ENCODE results near the gene ATG2B.

- TF ChIP-seq, protein P1, sequence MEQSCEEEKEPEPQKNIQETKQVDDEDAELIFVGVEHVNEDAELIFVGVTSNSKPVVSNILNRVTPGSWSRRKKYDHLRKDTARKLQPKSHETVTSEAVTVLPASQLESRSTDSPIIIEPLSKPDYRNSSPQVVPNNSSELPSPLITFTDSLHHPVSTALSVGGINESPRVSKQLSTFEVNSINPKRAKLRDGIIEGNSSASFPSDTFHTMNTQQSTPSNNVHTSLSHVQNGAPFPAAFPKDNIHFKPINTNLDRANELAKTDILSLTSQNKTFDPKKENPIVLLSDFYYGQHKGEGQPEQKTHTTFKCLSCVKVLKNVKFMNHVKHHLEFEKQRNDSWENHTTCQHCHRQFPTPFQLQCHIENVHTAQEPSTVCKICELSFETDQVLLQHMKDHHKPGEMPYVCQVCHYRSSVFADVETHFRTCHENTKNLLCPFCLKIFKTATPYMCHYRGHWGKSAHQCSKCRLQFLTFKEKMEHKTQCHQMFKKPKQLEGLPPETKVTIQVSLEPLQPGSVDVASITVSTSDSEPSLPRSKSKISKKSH (CRISPR knock-in tag; IDR thresholded peaks at IDR 0.05) = no peak
- TF ChIP-seq, protein P2, sequence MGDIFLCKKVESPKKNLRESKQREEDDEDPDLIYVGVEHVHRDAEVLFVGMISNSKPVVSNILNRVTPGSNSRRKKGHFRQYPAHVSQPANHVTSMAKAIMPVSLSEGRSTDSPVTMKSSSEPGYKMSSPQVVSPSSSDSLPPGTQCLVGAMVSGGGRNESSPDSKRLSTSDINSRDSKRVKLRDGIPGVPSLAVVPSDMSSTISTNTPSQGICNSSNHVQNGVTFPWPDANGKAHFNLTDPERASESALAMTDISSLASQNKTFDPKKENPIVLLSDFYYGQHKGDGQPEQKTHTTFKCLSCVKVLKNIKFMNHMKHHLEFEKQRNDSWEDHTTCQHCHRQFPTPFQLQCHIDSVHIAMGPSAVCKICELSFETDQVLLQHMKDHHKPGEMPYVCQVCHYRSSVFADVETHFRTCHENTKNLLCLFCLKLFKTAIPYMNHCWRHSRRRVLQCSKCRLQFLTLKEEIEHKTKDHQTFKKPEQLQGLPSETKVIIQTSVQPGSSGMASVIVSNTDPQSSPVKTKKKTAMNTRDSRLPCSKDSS (IDR thresholded peaks at IDR 0.05; ENCODE audit: low read depth, partially characterized antibody) = no peak
- TF ChIP-seq, protein P3, sequence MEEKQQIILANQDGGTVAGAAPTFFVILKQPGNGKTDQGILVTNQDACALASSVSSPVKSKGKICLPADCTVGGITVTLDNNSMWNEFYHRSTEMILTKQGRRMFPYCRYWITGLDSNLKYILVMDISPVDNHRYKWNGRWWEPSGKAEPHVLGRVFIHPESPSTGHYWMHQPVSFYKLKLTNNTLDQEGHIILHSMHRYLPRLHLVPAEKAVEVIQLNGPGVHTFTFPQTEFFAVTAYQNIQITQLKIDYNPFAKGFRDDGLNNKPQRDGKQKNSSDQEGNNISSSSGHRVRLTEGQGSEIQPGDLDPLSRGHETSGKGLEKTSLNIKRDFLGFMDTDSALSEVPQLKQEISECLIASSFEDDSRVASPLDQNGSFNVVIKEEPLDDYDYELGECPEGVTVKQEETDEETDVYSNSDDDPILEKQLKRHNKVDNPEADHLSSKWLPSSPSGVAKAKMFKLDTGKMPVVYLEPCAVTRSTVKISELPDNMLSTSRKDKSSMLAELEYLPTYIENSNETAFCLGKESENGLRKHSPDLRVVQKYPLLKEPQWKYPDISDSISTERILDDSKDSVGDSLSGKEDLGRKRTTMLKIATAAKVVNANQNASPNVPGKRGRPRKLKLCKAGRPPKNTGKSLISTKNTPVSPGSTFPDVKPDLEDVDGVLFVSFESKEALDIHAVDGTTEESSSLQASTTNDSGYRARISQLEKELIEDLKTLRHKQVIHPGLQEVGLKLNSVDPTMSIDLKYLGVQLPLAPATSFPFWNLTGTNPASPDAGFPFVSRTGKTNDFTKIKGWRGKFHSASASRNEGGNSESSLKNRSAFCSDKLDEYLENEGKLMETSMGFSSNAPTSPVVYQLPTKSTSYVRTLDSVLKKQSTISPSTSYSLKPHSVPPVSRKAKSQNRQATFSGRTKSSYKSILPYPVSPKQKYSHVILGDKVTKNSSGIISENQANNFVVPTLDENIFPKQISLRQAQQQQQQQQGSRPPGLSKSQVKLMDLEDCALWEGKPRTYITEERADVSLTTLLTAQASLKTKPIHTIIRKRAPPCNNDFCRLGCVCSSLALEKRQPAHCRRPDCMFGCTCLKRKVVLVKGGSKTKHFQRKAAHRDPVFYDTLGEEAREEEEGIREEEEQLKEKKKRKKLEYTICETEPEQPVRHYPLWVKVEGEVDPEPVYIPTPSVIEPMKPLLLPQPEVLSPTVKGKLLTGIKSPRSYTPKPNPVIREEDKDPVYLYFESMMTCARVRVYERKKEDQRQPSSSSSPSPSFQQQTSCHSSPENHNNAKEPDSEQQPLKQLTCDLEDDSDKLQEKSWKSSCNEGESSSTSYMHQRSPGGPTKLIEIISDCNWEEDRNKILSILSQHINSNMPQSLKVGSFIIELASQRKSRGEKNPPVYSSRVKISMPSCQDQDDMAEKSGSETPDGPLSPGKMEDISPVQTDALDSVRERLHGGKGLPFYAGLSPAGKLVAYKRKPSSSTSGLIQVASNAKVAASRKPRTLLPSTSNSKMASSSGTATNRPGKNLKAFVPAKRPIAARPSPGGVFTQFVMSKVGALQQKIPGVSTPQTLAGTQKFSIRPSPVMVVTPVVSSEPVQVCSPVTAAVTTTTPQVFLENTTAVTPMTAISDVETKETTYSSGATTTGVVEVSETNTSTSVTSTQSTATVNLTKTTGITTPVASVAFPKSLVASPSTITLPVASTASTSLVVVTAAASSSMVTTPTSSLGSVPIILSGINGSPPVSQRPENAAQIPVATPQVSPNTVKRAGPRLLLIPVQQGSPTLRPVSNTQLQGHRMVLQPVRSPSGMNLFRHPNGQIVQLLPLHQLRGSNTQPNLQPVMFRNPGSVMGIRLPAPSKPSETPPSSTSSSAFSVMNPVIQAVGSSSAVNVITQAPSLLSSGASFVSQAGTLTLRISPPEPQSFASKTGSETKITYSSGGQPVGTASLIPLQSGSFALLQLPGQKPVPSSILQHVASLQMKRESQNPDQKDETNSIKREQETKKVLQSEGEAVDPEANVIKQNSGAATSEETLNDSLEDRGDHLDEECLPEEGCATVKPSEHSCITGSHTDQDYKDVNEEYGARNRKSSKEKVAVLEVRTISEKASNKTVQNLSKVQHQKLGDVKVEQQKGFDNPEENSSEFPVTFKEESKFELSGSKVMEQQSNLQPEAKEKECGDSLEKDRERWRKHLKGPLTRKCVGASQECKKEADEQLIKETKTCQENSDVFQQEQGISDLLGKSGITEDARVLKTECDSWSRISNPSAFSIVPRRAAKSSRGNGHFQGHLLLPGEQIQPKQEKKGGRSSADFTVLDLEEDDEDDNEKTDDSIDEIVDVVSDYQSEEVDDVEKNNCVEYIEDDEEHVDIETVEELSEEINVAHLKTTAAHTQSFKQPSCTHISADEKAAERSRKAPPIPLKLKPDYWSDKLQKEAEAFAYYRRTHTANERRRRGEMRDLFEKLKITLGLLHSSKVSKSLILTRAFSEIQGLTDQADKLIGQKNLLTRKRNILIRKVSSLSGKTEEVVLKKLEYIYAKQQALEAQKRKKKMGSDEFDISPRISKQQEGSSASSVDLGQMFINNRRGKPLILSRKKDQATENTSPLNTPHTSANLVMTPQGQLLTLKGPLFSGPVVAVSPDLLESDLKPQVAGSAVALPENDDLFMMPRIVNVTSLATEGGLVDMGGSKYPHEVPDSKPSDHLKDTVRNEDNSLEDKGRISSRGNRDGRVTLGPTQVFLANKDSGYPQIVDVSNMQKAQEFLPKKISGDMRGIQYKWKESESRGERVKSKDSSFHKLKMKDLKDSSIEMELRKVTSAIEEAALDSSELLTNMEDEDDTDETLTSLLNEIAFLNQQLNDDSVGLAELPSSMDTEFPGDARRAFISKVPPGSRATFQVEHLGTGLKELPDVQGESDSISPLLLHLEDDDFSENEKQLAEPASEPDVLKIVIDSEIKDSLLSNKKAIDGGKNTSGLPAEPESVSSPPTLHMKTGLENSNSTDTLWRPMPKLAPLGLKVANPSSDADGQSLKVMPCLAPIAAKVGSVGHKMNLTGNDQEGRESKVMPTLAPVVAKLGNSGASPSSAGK (IDR thresholded peaks at IDR 0.05) = no peak
- TF ChIP-seq NELFE (IDR thresholded peaks at IDR 0.05; ENCODE audit: insufficient read depth, insufficient read length) (no peak), NRF1 (conservative IDR thresholded peaks at IDR 0.05 in 1 of 2, IDR thresholded peaks at IDR 0.05 in 1 of 2) (no peak), ZBED1 (IDR thresholded peaks at IDR 0.05) (no peak), SAFB2 (IDR thresholded peaks at IDR 0.05; ENCODE audit: borderline replicate concordance, low read depth, low read length, severe bottlenecking) (no peak), CHD4 (IDR thresholded peaks at IDR 0.05; ENCODE audit: insufficient read depth, insufficient replicate concordance, low read depth, low read length, poor library complexity, severe bottlenecking) (no peak), ETV6 (IDR thresholded peaks at IDR 0.05; ENCODE audit: borderline replicate concordance in 1 of 2, low read depth in 2 of 2, low read length in 1 of 2) (no peak), ETV6 (CRISPR knock-in tag; IDR thresholded peaks at IDR 0.05; ENCODE audit: borderline replicate concordance) (no peak), BHLHE40 (IDR thresholded peaks at IDR 0.05; ENCODE audit: low read length) (no peak), BMI1 (IDR thresholded peaks at IDR 0.05; ENCODE audit: low read length) (no peak), ZBTB7A (IDR thresholded peaks at IDR 0.05; ENCODE audit: borderline replicate concordance, control insufficient read depth, low read depth, low read length) (no peak)
Observed at GRCh38 chr14:96310906-96311305, 52.2 kb downstream of the ATG2B start.
